A549 (cell line): Measurements from ENCODE around the gene ETV1. TPM values are rescaled to one million over a fixed set of nuclear protein-coding genes. Genes with fewer than 3 reads are reported as not detected.

ENCODE experiments used
- ATAC-seq, 2 experiments: fragments of 200-7000 bp in 1 of 2; fragments of >200 bp in 1 of 2; cut with Nextera tagmentation in 1 of 2; cut with Tn5 transposase in 1 of 2; 3 replicates each; pipeline versions ENCODE4 v1.8.0 to v1.9.1; 2018 to 2020; ENCODE audit warnings: mild to moderate bottlenecking in 1 of 2, moderate library complexity in 1 of 2
- CTCF ChIA-PET: fragments of 300-600 bp; sonication (Branson Sonifier 250); formaldehyde crosslinking; extraction: SDS; loops from one replicate; lab custom pipeline; 2021; ENCODE audit warnings: antibody characterized with exemption, inconsistent platforms; lab: Yijun Ruan, JAX
- POLR2A ChIA-PET: fragments of 350-600 bp; formaldehyde crosslinking; extraction: SDS; loops from one replicate; lab custom pipeline; 2021; ENCODE audit warnings: antibody characterized with exemption, inconsistent platforms; lab: Yijun Ruan, JAX
- DNase-seq, 2 experiments: peaks; one replicate each; pipeline versions ENCODE4 v3.0.0 to v3.0.0-alpha.2; 2011 to 2016; ENCODE audit warnings: low read depth in 1 of 2, low spot score in 1 of 2
- FAIRE-seq: peaks from 2 replicates; lab custom pipeline; 2011; peaks lifted over from hg19 to GRCh38; lab: Jason Lieb, UNC
- H3K27ac ChIP-seq, 2 experiments: fragments of >200 bp; sonication (Bioruptor Twin); formaldehyde crosslinking; 3 replicates each; pipeline ENCODE4 v1.5.1; 2016 to 2017
- H3K4me1 ChIP-seq: fragments of >200 bp; sonication (Bioruptor Twin); formaldehyde crosslinking; 3 replicates; pipeline ENCODE4 v1.6.1; 2016
- H3K4me2 ChIP-seq: fragments of >200 bp; sonication (Bioruptor Twin); formaldehyde crosslinking; 3 replicates; pipeline ENCODE4 v1.6.1; 2016
- H3K4me3 ChIP-seq: fragments of >200 bp; sonication (Bioruptor Twin); formaldehyde crosslinking; 3 replicates; pipeline ENCODE4 v1.5.1; 2016
- H3K9me3 ChIP-seq: fragments of >200 bp; sonication (Bioruptor Twin); formaldehyde crosslinking; 3 replicates; pipeline ENCODE4 v1.6.1; 2016
- CBX8 ChIP-seq: fragments of 200-600 bp; sonication (generic); IDR thresholded peaks from 2 replicates; pipeline ENCODE4 v1.6.1; 2016
- CHD2 ChIP-seq: fragments of 150-350 bp; IDR thresholded peaks from 2 replicates; pipeline ENCODE4 v1.6.1; 2014; ENCODE audit warnings: low read length; ENCODE audit not compliant: partially characterized antibody
- CHD4 ChIP-seq: fragments of 200-600 bp; sonication (generic); IDR thresholded peaks from 2 replicates; pipeline ENCODE4 v1.6.1; 2016; ENCODE audit warnings: antibody characterized with exemption, mild to moderate bottlenecking, borderline replicate concordance
- FOSL2 ChIP-seq, 2 experiments: fragments of 450-650 bp in 1 of 2; fragments of >200 bp in 1 of 2; sonication (Bioruptor Twin) in 1 of 2; formaldehyde crosslinking; IDR thresholded peaks; 2 replicates each; pipeline versions ENCODE4 v1.5.0 to v1.6.1; 2016 to 2020; ENCODE audit warnings: mild to moderate bottlenecking in 1 of 2, moderate library complexity in 1 of 2
- FOXS1 ChIP-seq: fragments of 250-450 bp; sonication (Bioruptor Pico); IDR thresholded peaks from 2 replicates; pipeline ENCODE4 v1.5.0; 2020; ENCODE audit warnings: mild to moderate bottlenecking, moderate library complexity
- HDAC2 ChIP-seq: fragments of 200-600 bp; sonication (generic); IDR thresholded peaks from 2 replicates; pipeline ENCODE4 v1.6.1; 2016
- JUNB ChIP-seq: fragments of >200 bp; sonication (Bioruptor Twin); formaldehyde crosslinking; IDR thresholded peaks from 2 replicates; pipeline ENCODE4 v1.6.1; 2016
- MYC ChIP-seq: IDR thresholded peaks from 2 replicates; pipeline ENCODE4 v1.6.1; 2012; ENCODE audit warnings: mild to moderate bottlenecking, inconsistent platforms, low read length, improper control_type of control experiment, borderline replicate concordance
- PHF8 ChIP-seq: fragments of 200-600 bp; sonication (generic); IDR thresholded peaks from 2 replicates; pipeline ENCODE4 v1.6.1; 2016; ENCODE audit warnings: low read depth, mild to moderate bottlenecking, antibody characterized with exemption, moderate library complexity, borderline replicate concordance
- POLR2AphosphoS2 ChIP-seq: conservative IDR thresholded peaks from 2 replicates; pipeline ENCODE4 v1.6.1; 2012; ENCODE audit warnings: low read length, improper control_type of control experiment, inconsistent platforms
- RARB ChIP-seq: fragments of 250-450 bp; sonication (Bioruptor Pico); IDR thresholded peaks from 2 replicates; pipeline ENCODE4 v1.8.0; 2021; ENCODE audit warnings: mild to moderate bottlenecking, moderate library complexity
- RCOR1 ChIP-seq: fragments of 150-350 bp; IDR thresholded peaks from 2 replicates; pipeline ENCODE4 v1.6.1; 2014; ENCODE audit warnings: antibody characterized with exemption, low read length, low read depth
- RNF2 ChIP-seq: fragments of 200-600 bp; sonication (generic); IDR thresholded peaks from 2 replicates; pipeline ENCODE4 v1.6.1; 2016; ENCODE audit warnings: low read depth, mild to moderate bottlenecking, antibody characterized with exemption, moderate library complexity, borderline replicate concordance
- TFCP2L1 ChIP-seq: fragments of 250-450 bp; sonication (Bioruptor Pico); IDR thresholded peaks from 2 replicates; pipeline ENCODE4 v1.5.0; 2021; ENCODE audit warnings: mild to moderate bottlenecking
- ZC3H11A ChIP-seq: fragments of 450-650 bp; IDR thresholded peaks from 2 replicates; pipeline ENCODE4 v1.6.1; 2014; ENCODE audit warnings: antibody characterized with exemption, mild to moderate bottlenecking
- ZFP36 ChIP-seq: fragments of 450-650 bp; IDR thresholded peaks from 2 replicates; pipeline ENCODE4 v1.6.1; 2014; ENCODE audit warnings: borderline replicate concordance; ENCODE audit not compliant: partially characterized antibody
- ZSCAN20 ChIP-seq: fragments of 250-450 bp; sonication (Bioruptor Pico); IDR thresholded peaks from 2 replicates; pipeline ENCODE4 v1.8.0; 2022; ENCODE audit warnings: mild to moderate bottlenecking, moderate library complexity
- WGBS: methylation state at CpG from one replicate; pipeline ENCODE4 v1.1.6; 2017; ENCODE audit errors: missing lambda C conversion rate; 5-methylcytosine and 5-hydroxymethylcytosine counted together
- polyA plus RNA-seq, 4 experiments: library from polyadenylated mRNA; depleted of rRNA in 3 of 4; stranded (reverse); fragments of >200 nt; fragmentation: RNase III in 1 of 4; extraction: RNeasy Plus Mini Kit Qiagen cat#74134 plus additional on column Dnase treatment in 1 of 4; gene quantifications; 2 replicates in 3 of 4; 3 replicates in 1 of 4; pipeline ENCODE4 v1.2.3, GENCODE V29; 2011 to 2017
- TF ChIP-seq, protein P1 (sequence below): IDR thresholded peaks from 2 replicates; pipeline ENCODE4 v1.6.1; 2012
- TF ChIP-seq, protein P2 (sequence below): fragments of >200 bp; sonication (Bioruptor Twin); formaldehyde crosslinking; IDR thresholded peaks from 3 replicates; pipeline ENCODE4 v1.6.1; 2016
- TF ChIP-seq, protein P3 (sequence below): fragments of 450-650 bp; IDR thresholded peaks from 2 replicates; pipeline ENCODE4 v1.6.1; 2014; ENCODE audit warnings: antibody characterized with exemption
- TF ChIP-seq, protein P4 (sequence below): fragments of 200-600 bp; sonication (generic); IDR thresholded peaks from 2 replicates; pipeline ENCODE4 v1.6.1; 2016; ENCODE audit warnings: antibody characterized with exemption, mild to moderate bottlenecking, moderate library complexity
- TF ChIP-seq, protein P5 (sequence below): fragments of >200 bp; sonication (Bioruptor Twin); formaldehyde crosslinking; IDR thresholded peaks from 2 replicates; pipeline ENCODE4 v1.6.1; 2016

ETV1 gene
- polyA plus RNA-seq, 2 of the 4 experiments (the other 2 are of a cell fraction): 1.3 to 6.2 TPM

DNA sequence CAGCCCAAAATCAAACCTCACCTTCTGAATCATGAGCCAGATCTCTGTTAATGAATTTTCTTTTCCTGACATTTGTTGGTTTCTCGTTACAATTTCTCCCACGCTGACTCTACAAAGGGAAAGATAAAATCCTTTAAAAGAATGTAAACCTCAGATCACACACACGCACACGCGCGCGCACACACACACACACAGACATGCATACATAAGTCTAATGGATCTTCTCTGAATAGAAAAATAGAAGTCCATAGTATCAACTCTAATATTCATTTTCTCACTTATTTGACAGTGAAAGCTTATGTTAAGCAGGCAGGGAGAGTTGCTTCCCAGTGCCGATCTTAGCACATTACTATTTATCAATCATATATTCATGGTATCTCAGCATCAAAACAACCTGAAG, 1.4 kb downstream of the ETV1 start:
- DNase-seq: no peak
- CTCF ChIA-PET: no interaction called here
- no peak overlapping the region for H3K27ac ChIP-seq
- H3K4me1 ChIP-seq: no peaks in the 10 kb centered on the region
- WGBS: 76% methylated on average over 8 of the region's 8 CpGs
- H3K4me3 ChIP-seq: no peak overlapping the region
- no peak for TF ChIP-seq RCOR1
- POLR2A ChIA-PET: no interaction called here
- H3K4me2 ChIP-seq: peak overlapping the region; percentile 92; the same call in 2 of the 3 replicates
- FAIRE-seq: no peak
- H3K9me3 ChIP-seq: no peaks in the 10 kb centered on the region
- no peak for ATAC-seq

DNA sequence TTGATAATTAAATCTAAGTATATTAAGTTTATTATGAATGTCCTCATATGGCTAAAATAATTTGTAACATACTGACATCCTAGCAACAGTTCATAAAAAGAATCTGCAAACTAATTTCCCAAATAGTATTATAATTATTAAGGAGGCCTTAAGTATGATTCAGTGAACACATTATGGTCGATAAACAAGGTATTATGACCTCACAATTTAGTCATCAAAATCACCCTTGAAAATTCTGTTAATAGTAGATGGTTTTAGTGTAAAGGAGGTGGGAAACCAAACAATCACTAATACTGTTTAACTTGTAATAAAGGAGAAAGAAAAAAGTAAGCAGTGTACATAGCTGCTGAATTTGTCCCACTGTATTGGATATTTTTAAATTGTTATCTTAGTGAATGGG, 2.1 kb downstream of the ETV1 start:
- Histone ChIP-seq H3K9me3 (no peaks in the 10 kb centered on the region), H3K27ac (no peak overlapping the region), H3K4me3 (no peak overlapping the region), H3K4me2 (no peak overlapping the region), H3K4me1 (no peaks in the 10 kb centered on the region)
- TF ChIP-seq, protein P1, sequence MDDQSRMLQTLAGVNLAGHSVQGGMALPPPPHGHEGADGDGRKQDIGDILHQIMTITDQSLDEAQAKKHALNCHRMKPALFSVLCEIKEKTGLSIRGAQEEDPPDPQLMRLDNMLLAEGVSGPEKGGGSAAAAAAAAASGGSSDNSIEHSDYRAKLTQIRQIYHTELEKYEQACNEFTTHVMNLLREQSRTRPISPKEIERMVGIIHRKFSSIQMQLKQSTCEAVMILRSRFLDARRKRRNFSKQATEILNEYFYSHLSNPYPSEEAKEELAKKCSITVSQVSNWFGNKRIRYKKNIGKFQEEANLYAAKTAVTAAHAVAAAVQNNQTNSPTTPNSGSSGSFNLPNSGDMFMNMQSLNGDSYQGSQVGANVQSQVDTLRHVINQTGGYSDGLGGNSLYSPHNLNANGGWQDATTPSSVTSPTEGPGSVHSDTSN: no peak
- TF ChIP-seq CHD4 (no peak), ZFP36 (no peak), POLR2AphosphoS2 (no peak), ZSCAN20 (CRISPR knock-in tag) (no peak), FOSL2 (IDR thresholded peaks at IDR 0.05) (no peak), FOSL2 (CRISPR knock-in tag; IDR thresholded peaks at IDR 0.05) (no peak), RNF2 (no peak), RARB (CRISPR knock-in tag) (no peak), CBX8 (no peak), MYC (no peak)
- TF ChIP-seq, protein P2, sequence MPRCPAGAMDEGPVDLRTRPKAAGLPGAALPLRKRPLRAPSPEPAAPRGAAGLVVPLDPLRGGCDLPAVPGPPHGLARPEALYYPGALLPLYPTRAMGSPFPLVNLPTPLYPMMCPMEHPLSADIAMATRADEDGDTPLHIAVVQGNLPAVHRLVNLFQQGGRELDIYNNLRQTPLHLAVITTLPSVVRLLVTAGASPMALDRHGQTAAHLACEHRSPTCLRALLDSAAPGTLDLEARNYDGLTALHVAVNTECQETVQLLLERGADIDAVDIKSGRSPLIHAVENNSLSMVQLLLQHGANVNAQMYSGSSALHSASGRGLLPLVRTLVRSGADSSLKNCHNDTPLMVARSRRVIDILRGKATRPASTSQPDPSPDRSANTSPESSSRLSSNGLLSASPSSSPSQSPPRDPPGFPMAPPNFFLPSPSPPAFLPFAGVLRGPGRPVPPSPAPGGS: no peak
- TF ChIP-seq, protein P3, sequence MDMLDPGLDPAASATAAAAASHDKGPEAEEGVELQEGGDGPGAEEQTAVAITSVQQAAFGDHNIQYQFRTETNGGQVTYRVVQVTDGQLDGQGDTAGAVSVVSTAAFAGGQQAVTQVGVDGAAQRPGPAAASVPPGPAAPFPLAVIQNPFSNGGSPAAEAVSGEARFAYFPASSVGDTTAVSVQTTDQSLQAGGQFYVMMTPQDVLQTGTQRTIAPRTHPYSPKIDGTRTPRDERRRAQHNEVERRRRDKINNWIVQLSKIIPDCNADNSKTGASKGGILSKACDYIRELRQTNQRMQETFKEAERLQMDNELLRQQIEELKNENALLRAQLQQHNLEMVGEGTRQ: no peak
- ChIA-PET CTCF (no interaction called here), POLR2A (no interaction called here)
- FAIRE-seq (no peak), DNase-seq (no peak), ATAC-seq (no peak)
- WGBS: 2% methylated on average over 1 of the region's 1 CpG

DNA sequence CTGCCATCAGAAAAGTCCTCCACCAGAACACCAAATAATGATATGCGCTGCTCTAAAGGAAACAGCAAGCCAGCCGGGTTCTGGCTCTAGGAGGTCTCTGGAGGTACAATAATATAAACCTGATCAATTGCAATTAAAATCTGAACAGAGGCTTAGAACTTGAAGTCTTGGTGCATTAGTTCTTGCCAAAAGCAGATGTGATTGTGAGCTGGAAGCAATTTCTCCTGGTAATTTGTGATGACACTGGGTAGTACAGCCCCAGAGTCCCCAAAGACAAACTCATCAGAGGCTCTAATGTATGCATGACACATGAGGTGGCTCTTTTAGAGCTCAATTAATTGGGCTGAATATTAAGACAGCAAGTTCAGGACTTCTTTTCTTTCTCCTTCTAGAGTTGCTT, 3.3 kb downstream of the ETV1 start:
- Histone ChIP-seq H3K27ac (no peak overlapping the region), H3K9me3 (no peaks in the 10 kb centered on the region), H3K4me3 (no peak overlapping the region), H3K4me2 (no peak overlapping the region), H3K4me1 (peaks cover 4% of the 10 kb centered on the region; the same call in 2 of the 3 replicates)
- FAIRE-seq (no peak), DNase-seq (no peak), ATAC-seq (no peak)
- 60% methylated on average over 2 of the region's 2 CpGs for WGBS
- ChIA-PET CTCF (no interaction called here), POLR2A (no interaction called here)
- TF ChIP-seq CHD2: no peak
- no peak for TF ChIP-seq ZC3H11A
- no peak for TF ChIP-seq JUNB
- no peak for TF ChIP-seq RARB (CRISPR knock-in tag)
- no peak for TF ChIP-seq MYC
- TF ChIP-seq, protein P1: no peak
- no peak for TF ChIP-seq PHF8
- TF ChIP-seq, protein P4, sequence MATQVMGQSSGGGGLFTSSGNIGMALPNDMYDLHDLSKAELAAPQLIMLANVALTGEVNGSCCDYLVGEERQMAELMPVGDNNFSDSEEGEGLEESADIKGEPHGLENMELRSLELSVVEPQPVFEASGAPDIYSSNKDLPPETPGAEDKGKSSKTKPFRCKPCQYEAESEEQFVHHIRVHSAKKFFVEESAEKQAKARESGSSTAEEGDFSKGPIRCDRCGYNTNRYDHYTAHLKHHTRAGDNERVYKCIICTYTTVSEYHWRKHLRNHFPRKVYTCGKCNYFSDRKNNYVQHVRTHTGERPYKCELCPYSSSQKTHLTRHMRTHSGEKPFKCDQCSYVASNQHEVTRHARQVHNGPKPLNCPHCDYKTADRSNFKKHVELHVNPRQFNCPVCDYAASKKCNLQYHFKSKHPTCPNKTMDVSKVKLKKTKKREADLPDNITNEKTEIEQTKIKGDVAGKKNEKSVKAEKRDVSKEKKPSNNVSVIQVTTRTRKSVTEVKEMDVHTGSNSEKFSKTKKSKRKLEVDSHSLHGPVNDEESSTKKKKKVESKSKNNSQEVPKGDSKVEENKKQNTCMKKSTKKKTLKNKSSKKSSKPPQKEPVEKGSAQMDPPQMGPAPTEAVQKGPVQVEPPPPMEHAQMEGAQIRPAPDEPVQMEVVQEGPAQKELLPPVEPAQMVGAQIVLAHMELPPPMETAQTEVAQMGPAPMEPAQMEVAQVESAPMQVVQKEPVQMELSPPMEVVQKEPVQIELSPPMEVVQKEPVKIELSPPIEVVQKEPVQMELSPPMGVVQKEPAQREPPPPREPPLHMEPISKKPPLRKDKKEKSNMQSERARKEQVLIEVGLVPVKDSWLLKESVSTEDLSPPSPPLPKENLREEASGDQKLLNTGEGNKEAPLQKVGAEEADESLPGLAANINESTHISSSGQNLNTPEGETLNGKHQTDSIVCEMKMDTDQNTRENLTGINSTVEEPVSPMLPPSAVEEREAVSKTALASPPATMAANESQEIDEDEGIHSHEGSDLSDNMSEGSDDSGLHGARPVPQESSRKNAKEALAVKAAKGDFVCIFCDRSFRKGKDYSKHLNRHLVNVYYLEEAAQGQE: no peak
- TF ChIP-seq RCOR1: no peak
- TF ChIP-seq FOXS1 (CRISPR knock-in tag): no peak
- no peak for TF ChIP-seq TFCP2L1
- no peak for TF ChIP-seq HDAC2
- TF ChIP-seq, protein P5, sequence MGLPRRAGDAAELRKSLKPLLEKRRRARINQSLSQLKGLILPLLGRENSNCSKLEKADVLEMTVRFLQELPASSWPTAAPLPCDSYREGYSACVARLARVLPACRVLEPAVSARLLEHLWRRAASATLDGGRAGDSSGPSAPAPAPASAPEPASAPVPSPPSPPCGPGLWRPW: no peak
